Naive thymus-derived CD4-positive, alpha-beta T cell (primary cell): ENCODE data around the gene ROR2. TPM values are rescaled to one million over a fixed set of nuclear protein-coding genes. Genes with fewer than 3 reads are reported as not detected.

Experiments
- ATAC-seq: fragments of 150-1000 bp; cut with Tn5 transposase; 2 replicates; pipeline ENCODE4 v1.10.0; 2021; ENCODE audit warnings: mild to moderate bottlenecking, moderate library complexity
- CTCF ChIA-PET: fragments of 350-600 bp; sonication (Branson Sonifier 250); formaldehyde crosslinking; loops from one replicate; lab custom pipeline; 2021; ENCODE audit warnings: antibody characterized with exemption; lab: Charles Lee
- POLR2A ChIA-PET: fragments of 350-600 bp; sonication (Branson Sonifier 250); formaldehyde crosslinking; loops from one replicate; lab custom pipeline; 2021; ENCODE audit warnings: antibody characterized with exemption, inconsistent platforms; lab: Charles Lee
- DNase-seq, 9 donors: peaks; one replicate each; pipeline versions ENCODE4 v3.0.0 to v3.0.0-alpha.2; 2020 to 2022; ENCODE audit warnings: mixed read lengths in 1 of 9
- H3K27ac ChIP-seq: one replicate; pipeline ENCODE4 v1.7.0; 2013; ENCODE audit warnings: mild to moderate bottlenecking, low read depth, low read length, moderate library complexity
- H3K27me3 ChIP-seq, 2 donors: one replicate each; pipeline ENCODE4 v1.7.0; 2013; ENCODE audit warnings: low read length in 2 of 2, mild to moderate bottlenecking in 2 of 2, moderate library complexity in 2 of 2; ENCODE audit not compliant: control insufficient read depth in 2 of 2, insufficient read depth in 2 of 2
- H3K36me3 ChIP-seq, 3 experiments: 1 replicate in 2 of 3; 2 replicates in 1 of 3; pipeline ENCODE4 v1.7.0; 2013; ENCODE audit warnings: low read length in 3 of 3, mild to moderate bottlenecking in 3 of 3, moderate library complexity in 1 of 3; ENCODE audit not compliant: insufficient read depth in 3 of 3, control insufficient read depth in 2 of 3
- H3K4me1 ChIP-seq, 2 donors: one replicate each; pipeline ENCODE4 v1.7.0; 2013; ENCODE audit warnings: low read length in 2 of 2, mild to moderate bottlenecking in 2 of 2, moderate library complexity in 1 of 2; ENCODE audit not compliant: control insufficient read depth in 2 of 2, insufficient read depth in 2 of 2
- H3K4me3 ChIP-seq: 2 replicates; pipeline ENCODE4 v1.7.0; 2013; ENCODE audit warnings: mild to moderate bottlenecking, low read length
- H3K9me3 ChIP-seq, 3 experiments: 1 replicate in 2 of 3; 2 replicates in 1 of 3; pipeline ENCODE4 v1.7.0; 2013; ENCODE audit warnings: low read length in 3 of 3; ENCODE audit not compliant: control insufficient read depth in 2 of 3
- H3K27ac Mint-ChIP-seq, 9 donors: one replicate each; pipeline ENCODE4 v1.8.0; 2020 to 2022; ENCODE audit warnings: mixed read lengths in 9 of 9, mild to moderate bottlenecking in 8 of 9, moderate library complexity in 5 of 9, inconsistent platforms in 2 of 9
- H3K27me3 Mint-ChIP-seq, 5 donors: one replicate each; pipeline ENCODE4 v1.8.0; 2021 to 2022; ENCODE audit warnings: mixed read lengths in 5 of 5, mild to moderate bottlenecking in 1 of 5
- H3K36me3 Mint-ChIP-seq, 5 donors: one replicate each; pipeline ENCODE4 v1.8.0; 2020 to 2022; ENCODE audit warnings: mixed read lengths in 5 of 5, mild to moderate bottlenecking in 3 of 5, inconsistent platforms in 1 of 5
- H3K4me1 Mint-ChIP-seq, 7 donors: one replicate each; pipeline ENCODE4 v1.8.0; 2020 to 2022; ENCODE audit warnings: mixed read lengths in 7 of 7, mild to moderate bottlenecking in 3 of 7, inconsistent platforms in 1 of 7
- H3K4me3 Mint-ChIP-seq, 10 donors: one replicate each; pipeline ENCODE4 v1.8.0; 2020 to 2022; ENCODE audit warnings: mild to moderate bottlenecking in 10 of 10, mixed read lengths in 10 of 10, moderate library complexity in 6 of 10, inconsistent platforms in 2 of 10
- H3K9me3 Mint-ChIP-seq, 11 donors: one replicate each; pipeline ENCODE4 v1.8.0; 2020 to 2022; ENCODE audit warnings: mixed read lengths in 11 of 11, mild to moderate bottlenecking in 4 of 11, inconsistent platforms in 1 of 11, moderate library complexity in 1 of 11
- intact Hi-C, 2 donors: fragments of 100-400 bp; cut with micrococcal nuclease; formaldehyde crosslinking; loops; one replicate each; pipeline ENCODE4 v1.15.1; 2023
- polyA plus RNA-seq, 2 donors: library from polyadenylated mRNA; unstranded; fragments of 300-500 nt; fragmentation: Illumina TruSeq; gene quantifications; one replicate each; pipeline ENCODE4 v1.2.3, GENCODE V29; 2021
- total RNA-seq, 6 experiments: library from RNA in 5 of 6; stranded (reverse) in 5 of 6; gene quantifications; 1 replicate in 5 of 6; 2 replicates in 1 of 6; pipeline ENCODE4 v1.2.3 and lab custom pipeline; 2021 to 2026

The ROR2 gene
- total and polyA plus RNA-seq, 7 experiments from 2014 or later = 0.48 to 2.1 TPM; not detected in 5

DNA sequence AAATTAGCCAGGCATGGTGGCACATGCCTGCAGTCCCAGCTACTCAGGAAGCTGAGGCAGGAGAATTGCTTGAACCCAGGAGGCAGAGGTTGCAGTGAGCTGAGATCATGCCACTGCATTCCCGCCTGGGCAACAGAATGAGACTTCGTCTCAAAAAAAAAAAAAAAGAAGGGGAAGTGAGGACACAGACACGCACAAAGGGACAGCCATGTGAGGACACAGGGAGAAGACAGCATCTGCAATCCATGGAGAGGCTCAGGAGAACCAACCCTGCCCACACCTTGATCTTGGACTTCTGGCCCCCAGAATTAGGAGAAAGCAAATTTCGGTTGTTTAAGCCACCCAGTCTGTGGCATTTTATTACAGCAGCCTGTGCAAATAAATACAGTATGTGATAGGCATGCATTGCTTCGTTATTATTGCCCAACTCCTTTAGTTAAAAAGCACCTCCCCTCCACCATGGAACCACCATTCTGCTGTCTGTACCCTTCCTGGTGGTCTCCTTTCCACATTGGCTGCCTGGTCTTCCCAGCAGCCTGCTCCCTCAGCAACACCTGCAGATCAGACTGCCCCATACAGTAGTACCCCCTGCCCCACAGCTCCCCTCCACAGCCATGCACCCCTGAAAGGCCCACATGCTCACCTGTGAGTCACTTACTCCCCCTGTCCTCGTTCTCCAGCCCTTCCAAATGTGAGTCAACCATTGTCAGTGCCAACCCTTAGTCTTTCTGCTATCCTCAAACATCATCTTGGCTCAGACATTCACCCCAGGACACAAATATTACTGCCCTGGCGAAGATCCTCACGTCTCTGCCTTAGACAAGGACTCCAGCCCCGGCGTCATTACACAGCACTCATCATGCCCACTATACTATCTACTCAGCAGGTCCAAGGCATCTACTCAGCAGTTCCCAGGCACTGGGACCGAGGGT is 128.8 kb downstream of the ROR2 start:
- ChIA-PET POLR2A (no interaction called here), CTCF (no interaction called here)
- H3K27me3 Mint-ChIP-seq = peaks cover 0 to 16% (median 10%) of the 10 kb centered on the region in 5 donors
- no peak overlapping the region for H3K4me3 Mint-ChIP-seq
- DNase-seq (no peak), ATAC-seq (no peak)
- no peaks in the 10 kb centered on the region for H3K4me1 Mint-ChIP-seq
- Histone ChIP-seq H3K36me3 (no peaks in the 10 kb centered on the region), H3K9me3 (no peaks in the 10 kb centered on the region), H3K4me1 (no peaks in the 10 kb centered on the region), H3K4me3 (no peak overlapping the region), H3K27me3 (no peaks in the 10 kb centered on the region), H3K27ac (no peak overlapping the region)
- H3K27ac Mint-ChIP-seq = peak overlapping the region in 1 of 9 donors; percentile 7
- intact Hi-C loops = no loop called here
- H3K9me3 Mint-ChIP-seq = no peaks in the 10 kb centered on the region
- H3K36me3 Mint-ChIP-seq = no peaks in the 10 kb centered on the region

DNA sequence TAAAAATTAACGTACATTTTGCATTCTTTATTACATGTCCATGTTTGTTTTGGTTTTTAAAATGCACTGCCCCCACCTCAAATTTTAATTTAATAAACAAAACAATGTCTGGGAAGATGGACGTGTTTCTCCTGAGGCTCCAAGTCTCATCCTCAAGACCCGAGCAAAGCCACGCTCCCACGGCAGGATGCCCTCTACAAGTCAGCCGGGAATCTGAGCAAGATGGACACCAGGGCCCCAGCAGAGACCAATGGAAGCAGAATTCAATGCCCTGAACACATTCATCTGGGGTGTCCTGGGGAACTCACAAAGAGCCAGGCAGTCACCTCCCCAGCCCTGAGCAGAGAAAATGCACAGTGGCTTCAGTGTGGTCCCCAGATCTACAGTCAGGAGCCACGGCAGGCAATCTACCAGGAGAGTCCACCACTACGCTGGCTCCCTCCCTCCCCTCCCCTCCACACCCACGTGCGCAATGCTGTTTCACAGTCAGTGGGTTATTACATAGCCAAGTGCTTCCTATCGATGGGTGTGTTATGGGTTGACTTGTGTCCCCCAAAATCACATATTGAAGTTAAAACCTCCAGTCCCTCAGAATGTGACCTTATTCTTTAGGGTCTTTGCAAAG is 129.8 kb downstream of the ROR2 start:
- no peak overlapping the region for H3K27ac ChIP-seq
- no peak overlapping the region for H3K27ac Mint-ChIP-seq

GRCh38 chr9:91818647-91819403 is 131.2 kb downstream of the ROR2 start:
- Histone ChIP-seq H3K4me3 (no peak overlapping the region), H3K36me3 (no peaks in the 10 kb centered on the region), H3K9me3 (no peaks in the 10 kb centered on the region), H3K27me3 (no peaks in the 10 kb centered on the region), H3K4me1 (no peaks in the 10 kb centered on the region), H3K27ac (no peak overlapping the region)
- POLR2A ChIA-PET = no interaction called here
- H3K27me3 Mint-ChIP-seq = peaks cover 0 to 12% (median 10%) of the 10 kb centered on the region in 5 donors
- H3K9me3 Mint-ChIP-seq = no peaks in the 10 kb centered on the region
- H3K36me3 Mint-ChIP-seq = no peaks in the 10 kb centered on the region
- ATAC-seq = no peak
- H3K27ac Mint-ChIP-seq = no peak overlapping the region
- intact Hi-C loops = no loop called here
- DNase-seq = no peak
- H3K4me3 Mint-ChIP-seq = no peak overlapping the region
- no peaks in the 10 kb centered on the region for H3K4me1 Mint-ChIP-seq
- CTCF ChIA-PET = no interaction called here

More for the DNA sequence above, 129.8 kb downstream of the ROR2 start:
- no peak for DNase-seq
- Mint-ChIP-seq H3K27me3 (peaks cover 0 to 18% (median 10%) of the 10 kb centered on the region in 5 donors), H3K36me3 (no peaks in the 10 kb centered on the region), H3K4me3 (no peak overlapping the region), H3K4me1 (no peaks in the 10 kb centered on the region), H3K9me3 (no peaks in the 10 kb centered on the region)
- no peaks in the 10 kb centered on the region for H3K9me3 ChIP-seq
- no peaks in the 10 kb centered on the region for H3K36me3 ChIP-seq
- ChIA-PET POLR2A (no interaction called here), CTCF (no interaction called here)
- intact Hi-C loops = no loop called here
- no peaks in the 10 kb centered on the region for H3K4me1 ChIP-seq
- no peak overlapping the region for H3K4me3 ChIP-seq
- ATAC-seq = no peak
- H3K27me3 ChIP-seq = no peaks in the 10 kb centered on the region

- Mint-ChIP-seq H3K36me3 (no peaks in the 10 kb centered on the region), H3K27ac (no peak overlapping the region)
Measured at GRCh38 chr9:91818225-91818585, 131.8 kb downstream of the ROR2 start.

GRCh38 chr9:91817493-91818224 is 132.4 kb downstream of the ROR2 start:
- peaks cover 0 to 1% (median 0%) of the 10 kb centered on the region in 7 donors for H3K4me1 Mint-ChIP-seq
- no peaks in the 10 kb centered on the region for H3K9me3 Mint-ChIP-seq
- POLR2A ChIA-PET = no interaction called here
- DNase-seq (no peak), ATAC-seq (no peak)
- CTCF ChIA-PET = no interaction called here
- no peak overlapping the region for H3K4me3 Mint-ChIP-seq
- no peak overlapping the region for H3K4me3 ChIP-seq
- no peaks in the 10 kb centered on the region for H3K4me1 ChIP-seq
- H3K27ac ChIP-seq = no peak overlapping the region
- intact Hi-C loops = no loop called here
- H3K9me3 ChIP-seq = no peaks in the 10 kb centered on the region
- no peaks in the 10 kb centered on the region for H3K27me3 ChIP-seq
- no peaks in the 10 kb centered on the region for H3K36me3 Mint-ChIP-seq
- H3K27ac Mint-ChIP-seq = no peak overlapping the region
- no peaks in the 10 kb centered on the region for H3K36me3 ChIP-seq
- H3K27me3 Mint-ChIP-seq = peaks cover 0 to 12% (median 7%) of the 10 kb centered on the region in 5 donors

More at GRCh38 chr9:91818225-91818585, 131.8 kb downstream of the ROR2 start:
- Mint-ChIP-seq H3K4me3 (no peak overlapping the region), H3K9me3 (no peaks in the 10 kb centered on the region), H3K27me3 (peaks cover 0 to 12% (median 10%) of the 10 kb centered on the region in 5 donors), H3K4me1 (no peaks in the 10 kb centered on the region)
- ATAC-seq (no peak), DNase-seq (no peak)
- intact Hi-C loops = no loop called here
- no peak overlapping the region for H3K4me3 ChIP-seq
- no peaks in the 10 kb centered on the region for H3K4me1 ChIP-seq
- H3K36me3 ChIP-seq = no peaks in the 10 kb centered on the region
- ChIA-PET POLR2A (no interaction called here), CTCF (no interaction called here)
- no peaks in the 10 kb centered on the region for H3K27me3 ChIP-seq
- H3K27ac ChIP-seq = no peak overlapping the region
- H3K9me3 ChIP-seq = no peaks in the 10 kb centered on the region

GRCh38 chr9:91817106-91817492 is 132.9 kb downstream of the ROR2 start:
- ATAC-seq = no peak
- Histone ChIP-seq H3K36me3 (no peaks in the 10 kb centered on the region), H3K4me1 (no peaks in the 10 kb centered on the region), H3K27ac (no peak overlapping the region), H3K27me3 (no peaks in the 10 kb centered on the region), H3K9me3 (no peaks in the 10 kb centered on the region), H3K4me3 (no peak overlapping the region)
- intact Hi-C loops = no loop called here
- no peaks in the 10 kb centered on the region for H3K9me3 Mint-ChIP-seq
- no peak for DNase-seq
- ChIA-PET CTCF (no interaction called here), POLR2A (no interaction called here)
- peaks cover 0 to 1% (median 0%) of the 10 kb centered on the region in 7 donors for H3K4me1 Mint-ChIP-seq
- H3K36me3 Mint-ChIP-seq = no peaks in the 10 kb centered on the region
- H3K4me3 Mint-ChIP-seq = no peak overlapping the region
- no peak overlapping the region for H3K27ac Mint-ChIP-seq
- peaks cover 0 to 11% (median 4%) of the 10 kb centered on the region in 5 donors for H3K27me3 Mint-ChIP-seq
